GM19035 (cell line): ENCODE data around the gene PARD3B.
"Not testable (repeated sequence)": the region's sequence is repeated elsewhere in the genome, so short reads cannot be mapped to it uniquely, and the experiment has no call there.

Experiments
- ATAC-seq: cut with Tn5 transposase; IDR thresholded peaks from one replicate; pipeline ENCODE4 v1.9.1; 2021; ENCODE audit not compliant: unreplicated experiment

PARD3B gene

DNA sequence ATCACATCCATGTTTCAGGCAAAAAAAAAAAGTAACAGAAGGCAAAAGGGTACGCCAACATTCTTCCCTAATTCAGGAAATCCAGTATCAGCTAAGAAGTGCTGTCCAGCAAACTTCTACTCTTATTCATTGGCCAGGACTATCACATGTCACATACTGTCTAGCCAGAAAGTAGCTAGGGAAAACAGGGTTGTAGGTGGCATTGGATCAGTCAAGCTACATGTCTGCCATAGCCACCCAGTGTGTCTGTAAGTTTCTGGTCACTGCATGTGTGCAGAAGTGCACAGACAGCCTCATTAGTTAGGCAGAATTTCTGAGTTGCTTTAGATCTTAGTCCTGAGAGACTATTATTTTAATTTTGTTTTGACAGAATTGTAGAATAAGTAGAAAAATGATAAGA, 671.7 kb downstream of the PARD3B start:
- ATAC-seq, result no peak

DNA sequence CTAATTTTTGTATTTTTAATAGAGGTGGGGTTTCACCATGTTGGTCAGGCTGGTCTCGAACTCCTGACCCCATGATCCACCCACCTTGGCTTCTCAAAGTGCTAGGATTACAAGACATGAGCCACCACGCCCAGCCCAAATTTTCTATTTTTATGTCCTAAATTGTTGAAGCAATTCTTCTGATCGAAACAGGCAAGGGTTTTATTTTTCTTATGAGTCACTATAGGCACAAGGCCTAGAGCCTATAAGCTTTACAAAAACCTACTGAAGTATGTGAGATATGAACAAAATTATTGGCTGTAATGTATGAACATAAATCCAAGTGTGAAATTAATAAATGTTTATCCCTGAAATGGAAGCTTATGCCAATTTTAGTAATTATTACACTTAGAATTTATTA, 672.8 kb downstream of the PARD3B start:
- no peak for ATAC-seq

DNA sequence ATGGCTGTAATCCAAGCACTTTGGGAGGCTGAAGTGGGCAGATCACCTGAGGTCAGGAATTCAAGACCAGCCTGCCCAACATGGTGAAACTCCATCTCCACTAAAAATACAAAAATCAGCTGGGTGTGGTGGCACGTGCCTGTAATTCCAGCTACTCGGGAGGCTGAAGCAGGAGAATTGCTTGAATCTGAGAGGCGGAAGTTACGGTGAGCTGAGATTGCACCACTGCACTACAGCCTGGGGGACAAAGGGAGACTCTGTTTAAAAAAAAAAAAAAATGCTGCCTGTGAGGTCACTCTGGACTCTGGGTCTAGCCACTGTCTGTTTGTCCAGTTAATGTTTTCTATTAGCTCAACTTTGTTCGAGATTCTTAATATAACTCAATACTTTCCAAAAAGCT, 673.5 kb downstream of the PARD3B start:
- ATAC-seq, result not testable (repeated sequence)

GRCh38 chr2:205220559-205220958, 675.3 kb downstream of the PARD3B start:
- no peak for ATAC-seq

DNA sequence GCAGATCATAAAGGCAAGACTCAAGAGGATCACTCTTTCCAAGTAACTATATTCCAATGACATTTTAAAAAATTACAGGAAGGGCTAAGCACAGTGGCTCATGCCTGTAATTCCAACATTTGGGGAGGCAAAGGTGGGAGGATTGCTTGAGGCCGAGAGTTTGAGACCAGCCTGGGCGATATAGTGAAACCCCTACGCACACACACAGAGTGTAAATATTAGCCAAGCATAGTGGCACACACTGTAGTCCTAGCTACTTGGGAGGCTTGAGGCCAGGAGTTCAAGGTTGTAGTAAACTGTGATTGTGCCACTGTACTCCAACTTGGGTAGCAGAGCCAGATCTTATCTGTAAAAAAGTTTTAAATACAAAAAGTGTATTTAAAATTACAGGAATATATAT, 686.8 kb downstream of the PARD3B start:
- ATAC-seq, result no peak

DNA sequence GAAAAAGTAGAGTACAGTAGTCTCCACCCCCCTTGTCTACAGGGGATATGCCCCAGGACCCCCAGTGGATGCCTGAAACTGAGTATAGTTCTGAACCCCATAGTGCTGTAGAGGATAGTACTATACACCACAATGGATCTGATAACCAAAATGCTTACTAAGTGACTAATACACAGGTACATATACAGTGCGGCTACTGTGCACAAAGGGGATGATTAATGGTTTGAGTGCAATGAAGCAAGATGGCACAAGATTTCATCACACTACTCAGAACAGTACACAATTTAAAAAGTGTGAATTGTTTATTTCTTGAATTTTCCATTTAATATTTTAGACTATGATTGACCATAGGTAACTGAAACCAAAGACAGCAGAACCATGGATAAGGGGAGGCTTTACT, 690.2 kb downstream of the PARD3B start:
- ATAC-seq, result no peak

DNA sequence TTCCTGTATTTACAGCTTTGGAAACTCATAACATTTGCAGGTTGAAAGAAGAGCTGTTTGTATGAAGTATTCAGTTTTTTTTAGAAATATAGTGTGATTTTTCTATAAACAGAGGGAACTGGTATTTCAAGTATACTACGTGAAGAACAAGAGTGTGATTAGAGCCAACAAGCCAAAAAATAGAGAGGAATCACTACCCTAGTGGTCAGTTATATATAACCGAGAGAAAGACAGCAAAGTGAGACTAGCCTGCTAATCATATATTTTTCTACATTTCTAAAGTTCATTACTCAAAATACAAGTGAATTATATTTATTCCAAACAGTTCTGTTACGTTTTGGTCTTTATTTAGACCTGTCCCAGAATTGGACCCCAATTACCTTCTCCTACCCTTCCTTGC, 692.2 kb downstream of the PARD3B start:
- no peak for ATAC-seq

- no peak for ATAC-seq
These were observed 699.7 kb downstream of the PARD3B start for GRCh38 chr2:205245001-205245400.

DNA sequence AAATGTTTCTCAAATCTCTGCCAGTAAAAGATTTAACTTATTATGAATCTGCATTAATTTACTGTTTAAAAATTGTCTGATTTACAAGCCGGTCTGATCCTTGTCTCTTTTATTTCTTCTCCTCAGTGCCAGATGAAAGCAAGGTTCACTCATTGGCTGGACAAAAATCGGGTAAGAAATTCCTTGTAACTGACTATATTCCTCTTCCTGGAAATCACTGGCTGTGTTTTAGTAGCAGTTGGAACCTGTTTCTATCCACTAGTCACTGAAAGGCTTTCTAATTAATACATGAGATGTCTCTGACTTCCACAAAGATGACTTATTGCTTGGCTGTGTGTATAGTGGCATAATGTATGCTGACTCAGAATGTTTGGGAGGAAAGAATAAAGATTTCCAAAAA, 700.4 kb downstream of the PARD3B start:
- ATAC-seq, result no peak

DNA sequence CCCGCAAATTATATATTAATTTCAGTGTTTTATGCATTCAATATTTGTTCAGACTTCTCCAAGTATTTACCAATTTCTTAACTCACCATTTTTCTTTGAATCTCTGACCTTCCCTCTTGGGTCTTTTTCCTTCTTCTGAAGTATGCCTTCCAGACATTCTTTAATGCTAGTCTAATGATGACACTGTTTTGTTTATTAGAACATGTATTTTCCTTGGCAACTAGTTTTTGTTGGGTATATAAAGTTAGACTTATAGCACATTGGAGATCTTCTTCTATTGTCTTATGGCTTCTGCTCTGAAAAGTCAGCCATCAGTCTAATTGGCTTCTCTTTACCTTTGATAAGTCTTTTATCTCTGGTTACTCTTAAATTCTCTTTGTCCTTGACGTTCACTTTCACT, 713.8 kb downstream of the PARD3B start:
- no peak for ATAC-seq

DNA sequence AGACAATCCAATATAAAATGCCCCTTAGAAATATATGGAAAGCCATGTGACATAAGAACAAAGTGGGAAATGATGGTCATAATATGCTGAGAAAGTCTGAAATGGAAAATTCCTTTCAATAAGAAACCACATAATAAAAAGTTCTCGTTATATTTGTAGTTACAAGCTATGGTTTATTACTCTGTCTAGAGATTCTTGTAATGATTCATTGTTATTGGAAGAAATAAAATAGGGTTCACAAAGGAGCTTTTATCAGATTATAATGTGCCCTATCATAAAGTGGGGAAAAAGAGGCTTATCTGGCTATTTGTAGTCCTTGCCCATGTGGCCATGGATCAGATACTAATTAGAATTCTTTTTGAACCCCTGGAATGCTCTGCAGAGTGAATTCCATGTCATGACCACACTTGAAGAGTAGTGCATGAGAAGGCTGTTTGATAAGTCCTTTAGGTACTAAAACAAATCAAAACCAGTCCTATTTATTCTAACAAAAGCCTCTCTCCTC, 716.3 kb downstream of the PARD3B start:
- no peak for ATAC-seq

DNA sequence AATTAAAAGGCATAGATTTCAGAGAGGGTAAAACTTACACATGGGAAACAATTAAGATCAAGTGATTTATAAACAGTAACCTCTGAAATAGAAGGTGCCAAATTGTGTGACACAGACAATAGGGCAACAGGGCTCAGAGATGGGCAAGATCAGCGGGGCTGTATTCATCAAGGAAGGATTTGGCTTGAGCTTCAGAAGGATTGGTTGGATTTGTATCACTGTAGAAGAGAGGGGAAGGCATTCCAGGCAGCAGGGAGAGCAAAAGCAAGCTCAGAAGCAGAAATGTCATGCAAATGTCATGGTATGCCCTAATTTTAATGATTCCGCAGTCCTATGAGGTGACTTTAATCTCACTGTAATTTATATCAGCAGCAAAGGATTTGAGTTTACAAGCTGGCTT, 722.0 kb downstream of the PARD3B start:
- ATAC-seq, result no peak

DNA sequence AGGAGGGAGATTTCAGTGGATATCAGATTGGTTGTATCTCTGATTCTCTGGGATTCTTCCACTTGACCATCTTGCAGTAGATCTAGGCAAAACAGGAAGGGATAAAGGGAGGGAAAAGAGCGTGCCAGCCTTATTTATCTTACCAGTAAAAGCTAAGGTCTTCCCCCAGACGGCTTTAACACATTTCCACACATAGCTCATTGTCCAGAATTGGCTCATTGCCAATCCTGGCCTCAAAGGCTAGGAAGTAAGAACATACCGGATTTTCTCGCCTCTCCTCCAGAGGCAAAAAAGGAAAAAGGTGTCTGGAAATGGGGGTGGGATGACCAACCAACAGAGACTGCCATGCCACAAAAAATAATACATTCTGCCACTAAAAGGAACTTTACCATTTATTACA, 725.4 kb downstream of the PARD3B start:
- ATAC-seq, result no peak

DNA sequence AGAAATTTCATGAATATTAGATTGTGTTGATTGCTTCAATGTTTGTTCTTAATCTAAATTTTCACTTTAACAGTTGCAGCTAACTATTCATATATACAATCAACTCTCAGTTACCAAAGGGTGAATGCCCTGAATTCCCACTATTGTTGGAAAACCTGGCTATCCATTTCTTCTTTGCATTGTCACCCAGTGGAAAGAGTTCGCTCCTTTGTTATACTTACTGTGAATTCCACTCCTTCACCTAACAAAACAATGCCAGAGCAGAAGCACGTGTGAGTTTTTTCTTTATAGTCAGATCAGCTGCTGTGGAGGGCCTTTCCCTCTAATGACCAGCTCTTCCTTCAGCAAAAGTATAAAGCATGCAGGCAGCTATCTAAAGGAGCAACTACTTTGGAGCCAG, 727.9 kb downstream of the PARD3B start:
- no peak for ATAC-seq

DNA sequence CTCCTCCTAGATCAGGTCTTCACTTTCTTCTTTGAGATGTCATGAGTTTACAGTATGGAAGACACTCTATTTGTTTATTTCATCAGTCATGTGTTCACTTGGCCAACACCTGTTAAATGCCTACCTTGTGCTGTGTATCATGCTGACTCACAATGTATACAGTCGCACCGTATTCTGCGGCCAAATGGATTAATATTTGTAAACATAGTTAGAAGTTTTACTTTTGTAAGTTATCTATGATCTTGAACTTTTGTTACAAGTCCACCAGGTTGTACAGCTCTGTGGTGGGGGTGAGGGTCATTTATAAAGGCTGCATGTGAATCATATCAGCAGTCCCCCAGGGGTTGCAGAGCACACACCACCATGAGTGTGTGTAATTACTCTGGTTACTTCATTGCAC, 728.4 kb downstream of the PARD3B start:
- no peak for ATAC-seq

GRCh38 chr2:205274801-205275200, 729.5 kb downstream of the PARD3B start:
- no peak for ATAC-seq

DNA sequence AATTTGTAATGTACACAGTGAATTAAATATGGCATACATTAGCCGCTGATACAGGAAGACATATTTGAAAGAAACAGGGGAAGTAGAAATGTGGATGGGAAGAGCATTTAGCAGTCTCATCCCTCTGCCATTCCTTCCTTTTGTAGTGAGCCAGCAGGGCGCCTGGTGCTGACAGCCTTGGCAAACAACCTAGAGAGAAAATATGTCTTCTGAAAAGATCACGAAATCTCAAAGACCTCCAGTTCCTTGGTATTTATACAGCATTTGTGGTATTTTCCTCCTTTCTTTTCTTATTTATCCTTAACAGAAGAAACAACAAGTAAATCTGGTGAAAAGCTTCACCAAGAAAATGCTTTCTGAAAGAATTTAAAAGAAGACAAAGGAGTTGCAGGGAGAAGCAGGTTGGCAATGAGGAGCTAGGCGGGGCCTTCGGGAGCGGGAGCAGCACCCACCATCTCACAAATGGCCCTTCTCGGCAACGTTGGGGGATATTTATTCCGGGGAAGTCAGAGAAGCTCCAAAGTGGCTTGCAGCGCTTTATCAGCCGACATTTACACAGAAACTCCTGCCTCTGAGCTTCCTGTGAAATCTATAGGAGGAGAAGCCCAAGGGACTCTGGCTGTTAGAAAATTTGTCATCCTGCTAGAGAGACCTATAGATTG, 731.0 kb downstream of the PARD3B start:
- ATAC-seq, result no peak

DNA sequence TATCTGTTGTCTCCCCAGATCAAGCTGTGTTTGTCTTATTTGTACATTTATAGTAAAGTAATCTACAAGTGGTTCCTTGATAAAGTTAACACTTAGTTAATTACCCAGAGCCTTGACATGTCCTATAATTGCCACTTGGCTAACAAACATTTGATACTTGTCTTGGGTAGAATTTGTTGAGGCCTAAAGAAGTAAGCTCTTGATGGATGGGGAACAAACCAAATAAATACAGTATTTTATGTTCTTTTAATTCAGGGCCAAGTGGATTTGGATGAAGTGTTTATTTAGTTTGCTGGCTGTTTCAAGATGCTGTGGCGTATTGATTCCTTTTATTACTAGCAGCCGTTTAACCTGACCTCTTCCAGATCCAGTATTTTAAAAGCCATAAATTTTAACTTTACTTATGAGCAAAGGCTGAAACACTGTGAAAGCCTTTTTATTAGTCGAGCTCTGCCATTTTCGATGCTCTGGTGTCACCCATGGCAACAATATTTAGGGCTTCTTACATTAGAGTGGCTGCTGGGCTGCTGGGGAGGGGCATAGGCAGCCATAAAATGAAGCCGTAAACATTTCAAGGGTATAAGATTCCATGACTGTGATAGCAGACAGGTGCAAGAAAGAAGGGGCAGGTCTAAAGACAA, 735.4 kb downstream of the PARD3B start:
- ATAC-seq, result no peak

GRCh38 chr2:205283736-205284270, 738.5 kb downstream of the PARD3B start:
- no peak for ATAC-seq

DNA sequence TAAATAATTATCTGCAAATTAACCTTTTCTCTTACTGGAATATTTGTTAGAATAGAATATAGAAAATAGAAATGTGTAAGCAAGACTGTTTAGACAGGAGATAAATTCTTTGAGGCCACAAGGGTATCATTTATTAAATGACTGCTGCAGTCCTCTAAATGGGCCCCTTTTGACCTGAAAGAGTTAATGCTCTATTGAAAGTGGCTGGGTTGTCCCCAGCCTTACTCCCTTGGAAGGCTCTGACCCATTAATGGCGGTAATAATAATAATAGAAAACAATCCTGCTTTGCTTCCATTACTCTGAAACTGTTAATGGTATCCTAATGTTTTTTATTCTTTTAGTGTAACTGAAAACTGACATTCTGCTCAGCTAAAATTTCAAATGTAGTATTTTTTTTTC, 739.1 kb downstream of the PARD3B start:
- ATAC-seq, result no peak

DNA sequence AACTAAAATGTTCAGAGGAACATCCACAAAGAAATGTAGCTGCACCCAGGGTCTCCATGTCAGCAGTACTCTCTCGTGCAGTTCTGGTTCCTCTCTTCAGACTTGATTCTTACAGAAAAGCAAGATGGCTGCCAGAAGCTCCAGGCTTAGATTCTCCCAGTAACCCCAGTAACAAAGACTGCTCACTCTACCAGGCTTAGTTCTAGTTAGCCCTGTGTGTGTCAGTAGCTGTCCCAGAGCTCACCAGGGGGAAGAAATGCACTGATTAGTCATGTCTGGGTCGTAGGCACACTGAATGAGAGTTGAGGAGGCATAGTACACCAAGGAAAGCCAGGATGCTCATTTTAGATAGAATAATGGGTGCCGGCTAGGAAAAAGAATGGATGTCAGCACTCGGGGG, 742.0 kb downstream of the PARD3B start:
- no peak for ATAC-seq

DNA sequence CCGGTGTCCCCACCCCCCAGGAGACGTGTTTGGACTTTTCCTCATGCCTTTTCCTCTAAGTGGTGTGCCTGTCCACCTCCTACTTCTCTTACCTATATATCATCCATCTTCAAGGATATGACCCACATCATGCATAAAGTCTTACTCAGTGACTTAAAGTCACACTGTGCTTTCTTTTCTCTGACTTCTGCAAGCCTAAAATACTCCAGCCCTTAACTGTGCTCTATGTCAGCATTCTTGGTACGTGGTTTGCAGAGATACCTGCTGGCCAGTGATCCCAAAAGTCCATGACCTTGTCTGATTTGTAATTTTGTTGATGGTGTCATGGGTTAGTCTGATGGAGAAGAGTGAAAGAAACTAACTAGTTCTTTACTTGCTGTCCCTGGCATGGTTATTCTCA, 743.4 kb downstream of the PARD3B start:
- no peak for ATAC-seq

GRCh38 chr2:205290299-205290698, 745.0 kb downstream of the PARD3B start:
- no peak for ATAC-seq
